Esophagus muscularis mucosa (tissue), 3 donors: ENCODE results near the gene SSPN.

Experiments
- POLR2AphosphoS5 ChIP-seq, 2 donors: sonication (generic); formaldehyde crosslinking; IDR thresholded peaks; one replicate each; pipeline ENCODE4 v1.6.1; 2017; ENCODE audit warnings: antibody characterized with exemption in 2 of 2
- TF ChIP-seq, protein P1 (sequence below), 3 experiments: fragments of 200-600 bp in 2 of 3; fragments of 450-650 bp in 1 of 3; sonication (generic) in 2 of 3; IDR thresholded peaks; one replicate each; pipeline ENCODE4 v1.5.1; 2017 to 2019; ENCODE audit warnings: antibody characterized with exemption in 3 of 3, mild to moderate bottlenecking in 2 of 3, moderate library complexity in 1 of 3

DNA sequence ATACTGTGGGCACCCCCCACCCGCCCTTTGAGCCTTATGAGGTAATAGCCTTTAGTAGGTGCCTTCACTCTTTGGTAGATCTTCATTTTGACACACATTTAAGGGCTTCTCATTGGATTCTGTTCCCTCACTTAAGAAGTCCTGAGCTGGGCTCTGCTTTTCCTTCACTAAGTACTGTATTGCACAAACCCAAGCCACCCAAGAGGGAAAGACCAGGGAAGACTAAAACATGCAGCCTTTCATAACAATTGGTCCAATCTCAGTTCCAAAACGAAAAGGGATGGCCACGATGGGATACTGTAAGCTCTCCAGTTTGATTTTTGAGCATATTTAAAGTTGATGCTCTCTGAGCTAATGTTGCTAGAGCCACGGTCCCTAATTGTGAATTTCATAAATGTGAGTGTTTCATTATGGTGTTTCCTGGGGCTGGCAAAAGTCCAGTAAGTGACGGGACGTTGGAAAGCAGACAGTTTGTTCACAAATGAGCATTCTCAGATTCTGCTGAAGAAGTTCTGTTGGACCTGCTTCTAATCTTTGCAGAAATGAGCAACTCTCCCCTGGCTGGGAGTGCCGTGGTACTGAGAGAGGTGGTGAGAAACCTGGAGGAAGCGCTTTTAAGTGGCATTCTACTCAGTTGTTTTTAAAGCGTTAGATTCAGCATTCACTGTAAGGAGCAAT, 9.4 kb downstream of the SSPN start:
- TF ChIP-seq, protein P1, sequence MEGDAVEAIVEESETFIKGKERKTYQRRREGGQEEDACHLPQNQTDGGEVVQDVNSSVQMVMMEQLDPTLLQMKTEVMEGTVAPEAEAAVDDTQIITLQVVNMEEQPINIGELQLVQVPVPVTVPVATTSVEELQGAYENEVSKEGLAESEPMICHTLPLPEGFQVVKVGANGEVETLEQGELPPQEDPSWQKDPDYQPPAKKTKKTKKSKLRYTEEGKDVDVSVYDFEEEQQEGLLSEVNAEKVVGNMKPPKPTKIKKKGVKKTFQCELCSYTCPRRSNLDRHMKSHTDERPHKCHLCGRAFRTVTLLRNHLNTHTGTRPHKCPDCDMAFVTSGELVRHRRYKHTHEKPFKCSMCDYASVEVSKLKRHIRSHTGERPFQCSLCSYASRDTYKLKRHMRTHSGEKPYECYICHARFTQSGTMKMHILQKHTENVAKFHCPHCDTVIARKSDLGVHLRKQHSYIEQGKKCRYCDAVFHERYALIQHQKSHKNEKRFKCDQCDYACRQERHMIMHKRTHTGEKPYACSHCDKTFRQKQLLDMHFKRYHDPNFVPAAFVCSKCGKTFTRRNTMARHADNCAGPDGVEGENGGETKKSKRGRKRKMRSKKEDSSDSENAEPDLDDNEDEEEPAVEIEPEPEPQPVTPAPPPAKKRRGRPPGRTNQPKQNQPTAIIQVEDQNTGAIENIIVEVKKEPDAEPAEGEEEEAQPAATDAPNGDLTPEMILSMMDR (IDR thresholded peaks at IDR 0.05) = no peak
- TF ChIP-seq POLR2AphosphoS5 (IDR thresholded peaks at IDR 0.05) = no peak
